GM12891 (cell line): ENCODE results near the gene ZNF646.

Experiments used
- POLR2A ChIP-seq: IDR thresholded peaks from 2 replicates; pipeline ENCODE4 v1.6.1; 2011; ENCODE audit warnings: low read depth, low read length, control low read depth
- POLR2AphosphoS5 ChIP-seq: IDR thresholded peaks from 2 replicates; pipeline ENCODE4 v1.6.1; 2011; ENCODE audit warnings: low read depth, low read length, control low read depth
- SPI1 ChIP-seq: IDR thresholded peaks from 2 replicates; pipeline ENCODE4 v1.6.1; 2011; ENCODE audit warnings: low read depth, low read length, control low read depth
- TAF1 ChIP-seq: IDR thresholded peaks from 2 replicates; pipeline ENCODE4 v1.6.1; 2011; ENCODE audit warnings: low read depth, low read length, control low read depth

DNA sequence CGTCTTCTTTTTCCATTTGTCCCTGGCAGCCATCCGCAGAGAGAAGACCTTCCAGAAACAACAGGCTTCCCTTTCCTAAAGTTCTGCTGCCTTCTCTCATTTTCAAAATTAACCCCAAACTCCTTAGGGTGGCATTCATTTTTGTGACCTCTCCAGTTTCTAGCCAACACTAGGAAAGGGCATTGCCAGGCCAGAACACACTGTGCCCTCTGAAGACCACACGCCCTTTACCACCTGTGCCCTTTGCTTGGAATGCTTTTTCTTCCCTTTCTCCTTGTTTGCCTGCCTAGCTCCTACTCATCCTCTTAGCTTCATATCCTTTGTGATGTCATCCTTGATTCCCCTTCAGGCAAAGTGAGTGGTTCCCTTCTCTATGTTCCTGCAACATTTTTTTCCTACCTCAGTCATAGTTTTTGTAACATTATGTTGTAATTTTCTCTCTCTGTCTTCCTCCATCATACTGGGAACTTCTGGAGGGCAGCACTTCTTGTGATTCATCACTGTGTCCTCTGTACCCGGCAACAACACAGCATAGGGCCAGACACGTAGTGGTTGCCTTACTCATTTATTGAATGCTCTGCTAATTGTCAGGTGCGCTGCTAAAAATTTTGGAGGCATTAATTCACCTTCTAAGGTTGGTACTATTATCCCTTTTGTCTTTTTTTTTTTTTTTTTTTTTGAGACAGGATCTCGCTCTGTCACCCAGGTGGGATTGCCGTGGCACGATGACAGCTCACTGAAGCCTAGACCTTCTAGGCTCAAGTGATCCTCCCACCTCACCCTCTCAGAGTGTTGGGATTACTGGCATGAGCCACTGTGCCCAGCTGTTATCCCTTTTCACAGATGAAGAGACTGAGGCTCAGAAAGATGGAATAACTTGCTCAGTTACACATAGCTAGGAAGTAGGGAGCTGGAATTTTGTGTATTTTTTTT lies 44.3 kb downstream of the ZNF646 start:
- TF ChIP-seq POLR2A, result no peak
- no peak for TF ChIP-seq TAF1
- no peak for TF ChIP-seq POLR2AphosphoS5
- TF ChIP-seq SPI1, result no peak
